ENCODE measurements around the gene GRHL1.

- TF ChIP-seq POLR2A (IDR thresholded peaks at IDR 0.05) = no peak
- no peak for TF ChIP-seq CTCF (IDR thresholded peaks at IDR 0.05)
Measured at GRCh38 chr2:10039658-10040410, 88.3 kb downstream of the GRHL1 start.

All from vagina (tissue), 2 donors.